Keratinocyte (primary cell): ENCODE results near the gene SSUH2. TPM values are rescaled to one million over a fixed set of nuclear protein-coding genes. Genes with fewer than 3 reads are reported as not detected.

Source experiments
- DNase-seq: peaks from one replicate; pipeline ENCODE4 v3.0.0-alpha.2; 2011; ENCODE audit warnings: low read depth, missing footprints, low spot score
- FAIRE-seq: peaks from 2 replicates; lab custom pipeline; 2011; peaks lifted over from hg19 to GRCh38; lab: Jason Lieb, UNC
- H2AFZ ChIP-seq: 2 replicates; pipeline ENCODE4 v1.6.0; 2012; ENCODE audit warnings: low read length, control low read depth, inconsistent platforms; ENCODE audit not compliant: control insufficient read depth
- H3K27ac ChIP-seq: 2 replicates; pipeline ENCODE4 v1.5.1; 2011; ENCODE audit warnings: low read length; ENCODE audit not compliant: control insufficient read depth, insufficient read depth
- H3K27me3 ChIP-seq: 3 replicates; pipeline ENCODE4 v1.6.0; 2011; ENCODE audit warnings: low read length; ENCODE audit not compliant: control insufficient read depth, insufficient read depth; ENCODE audit errors: extremely low read depth
- H3K36me3 ChIP-seq, 2 experiments: 2 replicates in 1 of 2; 3 replicates in 1 of 2; pipeline ENCODE4 v1.5.1; 2011; ENCODE audit warnings: low read length in 2 of 2, mild to moderate bottlenecking in 1 of 2; ENCODE audit not compliant: control insufficient read depth in 2 of 2, insufficient read depth in 2 of 2; ENCODE audit errors: extremely low read depth in 1 of 2
- H3K4me1 ChIP-seq: 3 replicates; pipeline ENCODE4 v1.5.1; 2011; ENCODE audit warnings: low read length; ENCODE audit not compliant: control insufficient read depth, insufficient read depth; ENCODE audit errors: extremely low read depth
- H3K4me2 ChIP-seq: 3 replicates; pipeline ENCODE4 v1.6.0; 2011; ENCODE audit warnings: low read depth, low read length; ENCODE audit not compliant: control insufficient read depth, insufficient read depth; ENCODE audit errors: extremely low read depth
- H3K4me3 ChIP-seq, 3 experiments: fragments of 200-600 bp in 1 of 3; sonication (generic) in 1 of 3; 2 replicates in 2 of 3; 3 replicates in 1 of 3; pipeline ENCODE4 v1.5.1; 2011 to 2016; ENCODE audit warnings: low read length in 3 of 3, mild to moderate bottlenecking in 3 of 3, control low read depth in 2 of 3, inconsistent platforms in 1 of 3, low read depth in 1 of 3, mixed read lengths in 1 of 3, mixed run types in 1 of 3, moderate library complexity in 1 of 3; ENCODE audit not compliant: control insufficient read depth in 2 of 3, insufficient read depth in 2 of 3; ENCODE audit errors: extremely low read depth in 1 of 3
- H3K79me2 ChIP-seq: 2 replicates; pipeline ENCODE4 v1.6.0; 2012; ENCODE audit warnings: low read length; ENCODE audit not compliant: control insufficient read depth, insufficient read depth
- H3K9ac ChIP-seq: 3 replicates; pipeline ENCODE4 v1.6.0; 2011; ENCODE audit warnings: low read length; ENCODE audit not compliant: control insufficient read depth, insufficient read depth; ENCODE audit errors: extremely low read depth
- H3K9me1 ChIP-seq: 3 replicates; pipeline ENCODE4 v1.6.0; 2011; ENCODE audit warnings: low read length; ENCODE audit not compliant: control insufficient read depth, insufficient read depth; ENCODE audit errors: extremely low read depth
- H3K9me3 ChIP-seq: 2 replicates; pipeline ENCODE4 v1.5.1; 2012; ENCODE audit warnings: low read depth, low read length; ENCODE audit not compliant: control insufficient read depth
- H4K20me1 ChIP-seq: 3 replicates; pipeline ENCODE4 v1.6.0; 2011; ENCODE audit warnings: low read length; ENCODE audit not compliant: control insufficient read depth, insufficient read depth; ENCODE audit errors: extremely low read depth
- CTCF ChIP-seq, 3 experiments: IDR thresholded peaks in 1 of 3; conservative IDR thresholded peaks in 1 of 3; optimal IDR thresholded peaks in 1 of 3; 2 replicates in 2 of 3; 3 replicates in 1 of 3; pipeline versions ENCODE3 to v1.5.1; 2011; ENCODE audit warnings: low read length in 3 of 3, mild to moderate bottlenecking in 3 of 3, moderate library complexity in 2 of 3, control low read depth in 1 of 3, inconsistent platforms in 1 of 3; ENCODE audit not compliant: insufficient read depth in 2 of 3; ENCODE audit errors: extremely low read depth in 1 of 3
- EZH2 ChIP-seq: IDR thresholded peaks from one replicate; pipeline ENCODE4 v1.6.1; 2012; ENCODE audit warnings: inconsistent platforms, mild to moderate bottlenecking, low read length, moderate library complexity
- dilution Hi-C: fragments of 300-500 bp; cut with MboI; formaldehyde crosslinking; loops from one replicate; pipeline ENCODE4 v1.7.0; 2020; ENCODE audit warnings: low sequenced_read_pairs; ENCODE audit not compliant: extremely low pct_ligation_motif_present
- polyA plus RNA-seq, 5 experiments: library from polyadenylated mRNA; depleted of rRNA in 3 of 5; stranded (reverse) in 3 of 5; stranded (forward) in 1 of 5; unstranded in 1 of 5; fragments of >200 nt; gene quantifications; 1 replicate in 1 of 5; 2 replicates in 3 of 5; 3 replicates in 1 of 5; pipeline versions ENCODE4 v1.2.1 to v1.2.3, GENCODE V29; 2011 to 2012; ENCODE audit warnings: missing spikeins in 2 of 5, low read depth in 1 of 5, low replicate concordance in 1 of 5

Gene SSUH2
- polyA plus RNA-seq, 1 donor (not counting 4 experiments of a cell fraction or from before 2014, with no cell fraction given): 0.09 TPM

GRCh38 chr3:8600457-8600856 lies 44.1 kb downstream of the SSUH2 start:
- no peak overlapping the region for H3K27ac ChIP-seq
- dilution Hi-C loops: no loop called here
- H3K4me1 ChIP-seq: peaks cover 11% of the 10 kb centered on the region
- no peaks in the 10 kb centered on the region for H3K36me3 ChIP-seq
- no peak overlapping the region for H3K4me3 ChIP-seq
- no peak for TF ChIP-seq EZH2
- TF ChIP-seq CTCF (optimal IDR thresholded peaks at IDR 0.05 in 1 of 3, IDR thresholded peaks at IDR 0.05 in 1 of 3, conservative IDR thresholded peaks at IDR 0.05 in 1 of 3; ENCODE audit: extremely low read depth in 1 of 3, insufficient read depth in 2 of 3, low read length in 3 of 3): no peak
- no peaks in the 10 kb centered on the region for H4K20me1 ChIP-seq
- FAIRE-seq: no peak
- H3K79me2 ChIP-seq: no peaks in the 10 kb centered on the region
- H3K9ac ChIP-seq: no peak overlapping the region
- no peaks in the 10 kb centered on the region for H3K9me1 ChIP-seq
- no peak for DNase-seq
- no peak overlapping the region for H2AFZ ChIP-seq
- H3K27me3 ChIP-seq: no peaks in the 10 kb centered on the region
- no peak overlapping the region for H3K4me2 ChIP-seq
- no peaks in the 10 kb centered on the region for H3K9me3 ChIP-seq

GRCh38 chr3:8599146-8599545 lies 45.5 kb downstream of the SSUH2 start:
- no peaks in the 10 kb centered on the region for H4K20me1 ChIP-seq
- peaks cover 11% of the 10 kb centered on the region for H3K4me1 ChIP-seq
- H2AFZ ChIP-seq: no peak overlapping the region
- DNase-seq (no peak), FAIRE-seq (no peak)
- H3K36me3 ChIP-seq: no peaks in the 10 kb centered on the region
- dilution Hi-C loops: no loop called here
- no peaks in the 10 kb centered on the region for H3K27me3 ChIP-seq
- no peaks in the 10 kb centered on the region for H3K9me3 ChIP-seq
- TF ChIP-seq EZH2 (no peak), CTCF (optimal IDR thresholded peaks at IDR 0.05 in 1 of 3, IDR thresholded peaks at IDR 0.05 in 1 of 3, conservative IDR thresholded peaks at IDR 0.05 in 1 of 3; ENCODE audit: extremely low read depth in 1 of 3, insufficient read depth in 2 of 3, low read length in 3 of 3) (no peak)
- H3K4me2 ChIP-seq: no peak overlapping the region
- H3K79me2 ChIP-seq: no peaks in the 10 kb centered on the region
- H3K27ac ChIP-seq: no peak overlapping the region
- no peak overlapping the region for H3K9ac ChIP-seq
- H3K4me3 ChIP-seq: no peak overlapping the region
- no peaks in the 10 kb centered on the region for H3K9me1 ChIP-seq
